GM19351 (cell line): ENCODE measurements around the gene PLK3.
"Not testable (repeated sequence)": the region's sequence is repeated elsewhere in the genome, so short reads cannot be mapped to it uniquely, and the experiment has no call there.

Experiments
- ATAC-seq: cut with Tn5 transposase; IDR thresholded peaks from one replicate; pipeline ENCODE4 v1.9.1; 2021; ENCODE audit warnings: mild to moderate bottlenecking, moderate library complexity; ENCODE audit not compliant: unreplicated experiment

The PLK3 gene

DNA sequence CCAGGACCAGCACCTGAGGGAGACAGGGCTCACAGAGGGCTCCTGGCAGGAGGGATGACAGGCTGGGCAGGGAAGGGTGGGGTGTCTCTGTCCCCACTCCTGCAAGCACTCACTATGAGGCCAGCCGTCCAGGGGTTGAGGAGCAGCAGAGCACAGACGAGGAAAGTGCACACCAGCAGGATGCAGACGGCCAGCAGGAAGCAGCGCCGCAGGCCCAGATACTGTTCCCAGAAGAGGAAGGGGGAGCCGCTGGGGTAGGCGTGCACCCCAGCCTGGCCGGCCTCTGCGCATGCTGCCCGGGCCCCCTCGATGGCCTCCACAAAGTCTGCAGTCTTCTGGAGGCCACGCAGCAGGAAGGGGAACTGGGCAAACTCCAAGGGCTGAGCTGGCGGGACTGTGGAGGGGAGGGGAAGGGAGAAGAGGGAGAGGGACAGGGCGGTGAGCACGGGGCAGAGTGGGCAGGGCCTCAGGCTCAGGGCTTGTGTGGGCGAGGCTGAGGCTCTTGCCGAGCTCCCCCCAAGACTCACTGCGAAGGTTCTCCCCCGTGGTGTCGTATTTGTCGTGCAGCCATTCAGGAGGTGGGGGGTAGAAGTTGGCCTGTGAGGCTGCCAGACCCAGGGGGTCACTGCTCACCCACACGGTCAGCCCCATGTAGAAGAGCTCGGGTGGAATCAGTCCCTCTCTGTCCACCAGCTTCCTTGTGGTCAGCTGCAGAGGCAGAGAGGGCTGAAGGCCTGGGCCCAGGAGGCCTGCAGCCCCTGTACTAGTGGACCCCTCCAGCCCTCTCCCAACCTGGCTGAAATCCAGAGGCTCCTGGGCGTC is 26.4 kb downstream of the PLK3 start:
- ATAC-seq: no peak

DNA sequence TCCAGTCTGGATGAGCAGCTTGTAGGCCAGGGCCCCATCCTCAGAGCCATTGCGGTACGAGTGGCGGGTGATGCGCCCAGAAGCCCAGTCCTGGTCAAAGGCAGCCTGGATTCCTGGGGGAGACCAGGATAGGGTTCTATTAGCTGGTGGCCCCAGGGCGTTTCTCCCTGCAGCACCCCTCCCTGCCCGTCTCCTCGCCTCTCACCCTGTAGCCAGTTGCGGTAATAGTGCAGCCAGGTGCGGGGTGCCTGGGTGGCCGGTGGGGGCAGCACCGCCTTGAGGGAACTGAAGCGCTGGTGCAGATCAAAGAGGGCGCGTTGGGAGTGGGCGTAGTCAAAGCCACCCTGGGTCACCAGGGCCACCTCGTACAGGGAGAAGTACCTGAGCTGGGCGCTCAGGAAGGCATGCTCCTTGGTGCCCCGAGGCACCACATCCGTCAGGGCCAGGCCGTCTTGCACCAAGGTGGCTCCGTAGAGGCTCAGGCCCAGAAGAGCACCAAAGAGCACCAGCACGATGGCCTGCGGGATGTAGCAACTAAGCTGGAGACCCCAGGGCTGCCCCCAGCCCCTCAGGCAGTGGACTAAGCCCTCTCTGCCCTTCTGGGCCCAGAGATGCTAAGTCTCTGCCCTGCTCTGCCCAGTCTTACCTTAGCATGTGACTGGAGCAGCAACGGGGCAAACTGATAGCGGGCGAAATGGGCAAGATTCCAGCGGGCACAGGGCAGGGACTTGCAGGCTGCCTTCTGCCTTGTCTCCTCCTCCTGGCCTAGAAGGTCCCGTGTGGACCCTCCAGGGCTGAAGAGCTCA is 27.2 kb downstream of the PLK3 start:
- no peak for ATAC-seq

DNA sequence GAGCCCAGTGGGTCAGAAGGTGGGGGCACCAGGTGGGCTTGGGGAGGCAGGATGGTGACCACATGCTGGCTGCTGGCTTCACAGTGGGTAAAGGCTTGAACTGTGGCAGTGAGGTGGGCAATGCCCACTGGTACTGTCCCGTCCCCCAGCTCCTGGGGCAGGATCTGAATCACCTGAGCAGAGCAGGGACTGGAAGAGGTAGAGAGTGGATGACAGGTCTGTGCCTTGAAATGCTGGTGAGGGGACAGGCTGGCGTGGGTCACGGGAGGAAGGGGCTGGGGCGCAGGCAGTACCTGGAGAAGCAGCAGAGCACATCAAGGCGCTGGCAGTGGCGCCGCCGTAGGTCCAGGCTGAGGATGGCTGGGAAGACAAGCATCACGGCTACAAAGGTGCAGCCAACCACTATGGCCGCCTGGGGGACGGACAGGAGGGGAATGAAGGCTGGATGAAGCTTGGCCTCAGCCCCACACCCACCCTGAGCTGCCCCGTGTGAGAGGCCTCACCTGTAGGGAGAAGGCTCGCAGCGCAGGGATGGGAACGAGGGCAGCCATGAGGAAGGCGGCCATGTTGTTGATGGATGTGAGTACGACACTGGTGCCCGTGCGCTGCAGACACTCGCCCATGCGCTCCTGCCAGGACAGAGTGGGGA is 27.9 kb downstream of the PLK3 start:
- no peak for ATAC-seq

- ATAC-seq: no peak
Measured at GRCh38 chr1:44828841-44829440, 28.8 kb downstream of the PLK3 start.

GRCh38 chr1:44829506-44830384 is 29.6 kb downstream of the PLK3 start:
- ATAC-seq: no peak

GRCh38 chr1:44830900-44831304 is 30.7 kb downstream of the PLK3 start:
- no peak for ATAC-seq

DNA sequence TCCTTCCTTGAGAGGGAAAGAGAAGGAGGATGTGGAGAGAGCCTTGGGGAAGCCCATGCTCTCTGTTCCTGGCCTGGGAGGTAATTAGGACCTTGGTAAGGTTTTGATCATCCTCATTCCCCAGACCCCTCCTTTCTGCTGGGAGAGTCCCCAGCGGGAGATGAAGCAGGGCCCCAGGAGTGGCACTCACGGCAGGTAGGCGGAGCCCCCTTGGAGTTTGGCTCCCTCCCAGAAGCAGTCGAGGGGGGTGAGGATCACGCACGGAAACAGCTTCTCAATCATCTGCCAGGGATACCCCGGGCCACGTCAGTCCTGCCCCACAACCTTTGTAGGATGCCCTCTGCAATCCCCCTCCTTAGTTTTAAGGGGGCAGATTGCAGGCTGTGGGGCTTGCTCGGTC is 31.3 kb downstream of the PLK3 start:
- ATAC-seq: no peak

DNA sequence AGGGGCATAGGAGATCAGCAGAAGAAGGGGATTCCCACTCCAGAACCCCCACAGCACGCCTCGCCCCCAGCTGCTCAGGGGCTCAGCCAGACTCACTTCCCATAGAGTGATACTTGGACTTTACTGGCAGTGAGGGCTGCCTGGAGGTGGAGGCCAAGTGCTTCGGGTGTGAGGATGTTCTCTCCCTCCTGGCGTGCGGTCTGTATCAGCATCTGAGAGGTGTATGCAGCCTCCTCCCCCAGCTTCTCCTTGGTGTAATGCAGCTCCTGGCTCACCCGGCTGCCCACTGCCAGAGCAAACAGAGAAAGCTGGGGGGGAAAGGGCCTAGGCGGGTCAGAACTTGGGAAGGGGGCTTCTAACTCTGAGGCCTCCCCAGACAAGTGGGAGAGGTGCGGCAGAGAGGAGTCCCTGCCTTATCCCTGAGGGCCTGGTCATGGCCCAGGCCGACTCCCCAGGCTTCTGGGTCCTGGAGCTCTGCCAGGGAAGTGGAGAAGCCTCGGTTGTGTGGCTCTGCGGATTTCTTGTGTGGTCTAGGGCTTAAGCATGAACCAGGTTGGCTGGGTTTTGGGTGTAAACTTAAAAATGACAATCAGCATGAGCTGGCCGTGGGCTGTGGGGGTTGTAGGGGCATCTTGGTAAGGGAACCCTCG is 32.0 kb downstream of the PLK3 start:
- ATAC-seq: no peak

GRCh38 chr1:44834328-44834727 is 34.2 kb downstream of the PLK3 start:
- no peak for ATAC-seq

DNA sequence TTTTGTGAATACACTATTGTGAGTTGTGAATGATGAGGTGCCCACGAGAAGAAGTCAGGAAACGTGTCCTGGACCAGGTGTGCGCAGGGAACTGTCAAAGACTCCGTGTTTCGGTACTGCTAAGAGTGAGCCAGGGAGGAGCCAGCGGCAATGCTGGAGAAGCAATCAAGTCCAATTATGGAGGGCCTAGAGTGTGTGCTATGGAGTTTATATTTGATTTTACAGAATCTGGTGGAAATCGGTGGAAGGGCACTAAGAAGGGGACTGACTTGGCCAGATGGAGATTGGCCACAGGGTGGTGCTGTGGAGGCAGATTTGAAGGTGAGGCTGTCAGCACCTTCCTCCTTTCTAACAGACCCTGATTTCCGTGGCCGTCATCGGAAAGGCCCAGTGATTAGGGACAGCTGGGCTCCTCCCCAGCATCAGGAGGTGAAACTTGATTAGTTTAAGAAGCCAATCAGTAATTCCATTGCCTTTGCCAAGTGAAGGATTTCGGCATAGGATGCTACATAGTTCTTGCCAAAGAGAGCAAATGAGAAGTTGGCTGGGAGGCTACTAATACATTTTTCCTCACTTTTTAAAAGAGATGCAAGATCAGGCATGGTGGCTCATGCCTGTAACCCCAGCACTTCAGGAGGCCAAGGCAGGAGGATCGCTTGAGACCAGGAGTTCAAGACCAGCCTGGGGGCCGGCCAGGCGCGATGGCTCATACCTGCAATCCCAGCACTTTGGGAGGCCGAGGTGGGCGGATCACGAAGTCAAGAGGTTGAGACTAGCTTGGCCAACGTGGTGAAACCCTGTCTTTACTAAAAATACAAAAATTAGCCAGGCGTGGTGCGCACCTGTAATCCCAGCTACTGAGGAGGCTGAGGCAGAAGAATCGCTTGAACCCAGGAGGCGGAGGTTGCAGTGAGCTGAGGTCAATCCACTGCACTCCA is 35.8 kb downstream of the PLK3 start:
- peak; percentile 51 for ATAC-seq

DNA sequence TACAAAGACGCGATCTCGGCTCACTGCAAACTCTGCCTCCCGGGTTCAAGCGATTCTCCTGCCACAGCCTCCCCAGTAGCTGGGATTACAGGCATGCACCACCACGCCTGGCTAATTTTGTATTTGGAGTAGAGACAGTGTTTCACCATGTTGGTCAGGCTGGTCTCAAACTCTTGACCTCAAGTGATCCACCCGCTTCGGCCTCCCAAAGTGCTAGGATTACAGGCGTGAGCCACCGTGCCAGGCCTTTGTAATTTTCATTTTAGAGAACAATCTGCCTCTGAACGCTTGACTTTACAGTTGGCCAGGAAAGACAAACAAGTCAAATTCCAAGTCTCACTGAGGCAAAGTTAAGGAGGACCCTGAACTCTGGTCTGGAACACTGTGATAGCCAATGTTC is 38.1 kb downstream of the PLK3 start:
- not testable (repeated sequence) for ATAC-seq

GRCh38 chr1:44839576-44839975 is 39.4 kb downstream of the PLK3 start:
- ATAC-seq: no peak

GRCh38 chr1:44842486-44842861 is 42.3 kb downstream of the PLK3 start:
- no peak for ATAC-seq

- no peak for ATAC-seq
Measured at GRCh38 chr1:44842862-44843655, 42.9 kb downstream of the PLK3 start, which contains the start of gene PTCH2. TSS of gene PTCH2 (minus strand) at chr1:44843253. CDS start at chr1:44842932, 321 bp downstream.

DNA sequence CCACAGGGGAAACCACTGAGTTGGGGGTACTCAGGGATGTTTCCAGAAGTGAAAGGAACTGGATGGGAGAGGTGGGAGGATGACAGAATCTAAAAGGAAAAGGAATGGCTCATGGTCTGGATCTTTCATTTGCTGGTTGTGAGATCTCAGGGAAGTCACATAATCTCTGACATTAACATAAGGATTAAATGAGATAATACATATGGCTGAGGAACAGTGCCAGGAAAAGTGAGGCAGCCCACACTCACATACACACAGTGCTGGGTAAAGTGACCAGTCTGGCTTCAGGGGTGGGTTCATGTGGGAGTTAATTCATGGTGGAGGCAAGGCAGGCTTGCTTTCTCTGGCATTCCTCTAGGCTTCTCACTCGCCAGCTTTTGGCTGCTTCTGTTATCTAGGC is 46.8 kb downstream of the PLK3 start:
- ATAC-seq: no peak

DNA sequence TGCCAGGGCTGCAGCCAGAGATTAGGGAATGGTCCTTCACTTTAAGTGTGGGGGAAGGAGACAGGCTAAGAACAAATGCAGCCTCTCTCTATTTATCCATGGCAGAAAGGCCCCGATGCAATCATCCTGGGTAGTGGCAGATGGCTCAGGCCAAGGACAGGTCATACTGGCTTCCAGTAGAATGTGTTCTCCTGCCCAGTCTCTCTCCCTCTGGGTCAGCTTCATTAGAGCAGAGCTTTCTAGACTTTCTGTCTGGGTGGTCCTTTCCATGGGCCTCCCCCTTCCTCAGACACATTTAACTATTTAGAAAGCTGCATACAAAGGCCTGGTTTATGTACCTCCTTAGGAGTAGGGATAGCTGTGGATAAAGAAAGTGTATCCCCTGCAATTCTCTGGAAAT is 47.7 kb downstream of the PLK3 start:
- ATAC-seq: no peak

DNA sequence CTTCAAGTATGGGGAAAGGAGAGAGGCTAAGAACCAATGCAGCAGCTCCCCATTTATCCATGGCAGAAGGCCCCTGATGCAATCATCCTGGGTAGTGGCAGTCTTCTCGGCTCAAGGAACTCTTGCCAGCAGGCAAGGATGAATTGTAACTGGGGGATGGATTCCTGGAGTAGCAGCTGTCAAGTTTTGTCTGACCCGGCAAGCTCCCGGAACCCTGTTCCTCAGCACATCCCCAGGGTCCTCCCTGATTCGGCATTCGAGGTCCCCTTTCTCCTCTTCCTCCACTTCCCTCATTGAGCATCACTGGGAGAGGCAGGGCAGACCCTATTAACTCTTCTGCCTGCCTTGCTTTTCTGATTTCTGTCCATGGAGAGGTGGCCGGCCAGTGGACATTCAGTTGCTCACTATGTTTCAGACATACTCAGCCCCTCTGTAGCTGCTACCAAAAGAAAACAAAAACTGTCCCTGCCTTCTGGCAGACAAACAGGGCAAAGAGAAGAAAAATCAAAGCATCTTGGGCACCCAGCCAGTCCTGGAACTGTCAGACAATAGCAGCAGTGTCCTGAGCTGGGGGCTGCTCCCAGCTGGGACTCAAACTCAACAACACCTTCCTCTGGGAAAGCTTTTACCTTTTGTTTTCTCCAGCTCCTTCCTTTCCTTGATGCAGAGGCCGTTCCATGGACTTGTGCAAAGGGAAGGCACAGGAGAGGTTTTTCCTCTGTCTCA is 48.4 kb downstream of the PLK3 start:
- ATAC-seq: no peak
